Measurements from ENCODE around the gene KTI12. TPM values are rescaled to one million over a fixed set of nuclear protein-coding genes. Genes with fewer than 3 reads are reported as not detected.

The KTI12 gene
- polyA plus RNA-seq, 5 donors, result 3.7 to 6.0 (median 5.1) TPM

GRCh38 chr1:51989582-51990477 is 43.8 kb downstream of the KTI12 start:
- no peak for DNase-seq

GRCh38 chr1:51988254-51988653 is 45.4 kb downstream of the KTI12 start:
- no peak for DNase-seq

DNA sequence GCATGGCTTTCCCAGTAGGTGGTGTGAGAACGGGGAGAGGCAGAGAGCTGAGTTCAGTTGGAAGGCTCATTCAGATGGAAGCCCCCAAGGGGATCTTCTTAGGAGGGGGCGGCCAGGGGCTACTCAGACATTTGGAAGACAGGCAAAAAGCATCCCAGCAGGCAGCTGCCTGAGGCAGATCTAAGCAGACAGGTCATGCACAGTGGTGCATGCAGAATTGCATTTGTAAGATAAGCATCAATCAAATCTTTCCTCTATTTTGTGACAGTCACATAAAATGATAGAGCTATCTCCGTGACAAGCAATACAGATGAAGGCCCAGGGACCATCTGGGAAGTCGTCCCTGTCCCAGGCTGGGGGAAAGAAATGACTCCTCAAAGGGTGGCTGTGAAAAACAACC is 46.9 kb downstream of the KTI12 start:
- DNase-seq, result no peak

GRCh38 chr1:51982161-51982560 is 51.4 kb downstream of the KTI12 start:
- no peak for DNase-seq

Other genes with a start within 250 kb of the KTI12 start
- 100 to 1,000 TPM; 131 to 178 (median 161) TPM for gene NRDC, start 155.1 kb downstream of the KTI12 start, polyA plus RNA-seq (ENCODE audit: insufficient read depth in 1 of 5, insufficient read length in 5 of 5, low replicate concordance in 1 of 5)
- gene RAB3B, start 43.1 kb downstream of the KTI12 start, polyA plus RNA-seq (ENCODE audit: insufficient read depth in 1 of 5, insufficient read length in 5 of 5, low replicate concordance in 1 of 5), result under 1 TPM; 0.24 to 0.54 (median 0.39) TPM
- gene TXNDC12, start 21.4 kb upstream of the KTI12 start, polyA plus RNA-seq (ENCODE audit: insufficient read depth in 1 of 5, insufficient read length in 5 of 5, low replicate concordance in 1 of 5), result 10 to 100 TPM; 52.1 to 60.9 (median 58.0) TPM
- gene BTF3L4, start 22.5 kb upstream of the KTI12 start, polyA plus RNA-seq (ENCODE audit: insufficient read depth in 1 of 5, insufficient read length in 5 of 5, low replicate concordance in 1 of 5), result 10 to 100 TPM; 65.4 to 80.8 (median 75.3) TPM
- 10 to 100 TPM; 25.6 to 35.9 (median 33.0) TPM for gene ZFYVE9, start 108.3 kb upstream of the KTI12 start, polyA plus RNA-seq (ENCODE audit: insufficient read depth in 1 of 5, insufficient read length in 5 of 5, low replicate concordance in 1 of 5)

All from right lung (tissue), 5 donors.